MCF 10A (cell line): ENCODE data around the gene MYH16. TPM values are rescaled to one million over a fixed set of nuclear protein-coding genes. Genes with fewer than 3 reads are reported as not detected.

Experiments
- BruUV-seq: library from RNA; stranded (reverse); fragments of 400-500 nt; replicated peaks from 2 replicates; lab custom pipeline; 2021; lab: Mats Ljungman, UMichigan
- CTCF ChIA-PET: fragments of 300-600 bp; sonication (Branson Sonifier 250); formaldehyde crosslinking; extraction: SDS; loops from one replicate; lab custom pipeline; 2021; ENCODE audit warnings: antibody characterized with exemption, inconsistent platforms; lab: Yijun Ruan, JAX
- POLR2A ChIA-PET: fragments of 300-600, 350-650 bp; sonication (Branson Sonifier 250); formaldehyde crosslinking; extraction: SDS; loops from one replicate; lab custom pipeline; 2020; ENCODE audit warnings: antibody characterized with exemption, inconsistent platforms; lab: Yijun Ruan, JAX
- DNase-seq: peaks from one replicate; pipeline ENCODE4 v3.0.0-alpha.2; 2018; ENCODE audit not compliant: unreplicated experiment
- H3K27ac Mint-ChIP-seq: one replicate; pipeline ENCODE4 v1.8.0; 2022; ENCODE audit warnings: mild to moderate bottlenecking, low read depth, mixed read lengths; ENCODE audit not compliant: unreplicated experiment
- H3K27me3 Mint-ChIP-seq: one replicate; pipeline ENCODE4 v1.8.0; 2022; ENCODE audit warnings: mixed read lengths; ENCODE audit not compliant: insufficient read depth, unreplicated experiment
- H3K36me3 Mint-ChIP-seq: one replicate; pipeline ENCODE4 v1.8.0; 2022; ENCODE audit warnings: mild to moderate bottlenecking, moderate library complexity, mixed read lengths; ENCODE audit not compliant: insufficient read depth, unreplicated experiment
- H3K4me1 Mint-ChIP-seq: one replicate; pipeline ENCODE4 v1.8.0; 2022; ENCODE audit warnings: mixed read lengths; ENCODE audit not compliant: insufficient read depth, unreplicated experiment
- H3K4me3 Mint-ChIP-seq: one replicate; pipeline ENCODE4 v1.8.0; 2022; ENCODE audit warnings: mild to moderate bottlenecking, moderate library complexity, mixed read lengths; ENCODE audit not compliant: unreplicated experiment
- H3K9me3 Mint-ChIP-seq: one replicate; pipeline ENCODE4 v1.8.0; 2022; ENCODE audit warnings: mixed read lengths; ENCODE audit not compliant: unreplicated experiment
- CTCF ChIP-seq: fragments of 200-600 bp; IDR thresholded peaks from one replicate; pipeline ENCODE4 v1.8.0; 2022; ENCODE audit warnings: antibody characterized with exemption, mild to moderate bottlenecking; ENCODE audit not compliant: unreplicated experiment
- intact Hi-C: fragments of 100-400 bp; cut with micrococcal nuclease; formaldehyde crosslinking; loops from 2 replicates; pipeline ENCODE4 v1.14.1; 2022
- total RNA-seq: library from RNA; stranded (reverse); gene quantifications from 2 replicates; pipeline ENCODE4 v1.2.3, GENCODE V29; 2022

The MYH16 gene
- total RNA-seq, 1 experiment from 2014 or later = 0.33 TPM

DNA sequence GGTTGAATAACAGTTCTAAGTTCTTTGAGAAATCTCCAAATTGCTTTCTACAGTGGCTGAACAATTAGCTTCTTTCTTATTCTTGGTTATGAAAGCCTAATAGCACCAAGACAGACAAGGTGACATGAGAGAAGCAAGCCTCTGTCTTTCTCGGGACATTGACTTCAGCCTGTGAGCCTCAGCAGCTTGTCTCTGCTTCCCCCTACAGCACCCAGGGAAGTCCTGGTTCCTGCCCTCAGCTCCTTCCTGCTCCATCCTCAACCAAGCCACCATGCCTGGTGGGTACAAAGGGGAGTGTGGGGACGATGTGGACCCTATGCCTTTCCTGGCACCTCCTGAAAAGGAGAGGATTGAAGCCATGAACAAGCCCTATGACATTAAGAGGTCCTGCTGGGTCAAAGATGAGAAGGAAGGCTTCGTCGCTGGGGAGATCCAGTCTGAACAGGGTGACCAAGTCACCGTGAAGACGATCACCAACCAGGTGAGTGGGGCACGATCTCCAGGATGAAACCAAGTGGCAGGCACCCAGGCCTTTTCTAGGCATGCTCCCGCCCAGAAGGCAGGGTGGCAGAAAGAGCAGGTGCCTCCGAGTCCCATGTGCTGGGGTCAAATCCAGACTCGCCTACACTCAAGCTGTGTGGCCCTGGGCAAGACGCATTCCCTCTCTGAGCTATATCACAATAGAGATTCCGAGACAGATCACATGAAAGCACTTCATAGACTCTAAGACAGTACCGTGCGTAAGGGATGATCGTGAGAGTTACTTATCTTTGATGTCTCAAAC lies 33.9 kb upstream of the MYH16 start:
- Mint-ChIP-seq H3K4me3 (no peak overlapping the region), H3K4me1 (no peaks in the 10 kb centered on the region), H3K27me3 (no peaks in the 10 kb centered on the region), H3K9me3 (no peaks in the 10 kb centered on the region), H3K36me3 (no peaks in the 10 kb centered on the region), H3K27ac (no peak overlapping the region)
- BruUV-seq = no TSS peak
- POLR2A ChIA-PET = no interaction called here
- CTCF ChIA-PET = interaction anchor here (0.5 kb wide), 1 partner anchor 115 kb away, joined by 3 read pairs; no protein-coding TSS in a partner anchor
- intact Hi-C loops = no loop called here
- DNase-seq = no peak
- TF ChIP-seq CTCF = no peak

DNA sequence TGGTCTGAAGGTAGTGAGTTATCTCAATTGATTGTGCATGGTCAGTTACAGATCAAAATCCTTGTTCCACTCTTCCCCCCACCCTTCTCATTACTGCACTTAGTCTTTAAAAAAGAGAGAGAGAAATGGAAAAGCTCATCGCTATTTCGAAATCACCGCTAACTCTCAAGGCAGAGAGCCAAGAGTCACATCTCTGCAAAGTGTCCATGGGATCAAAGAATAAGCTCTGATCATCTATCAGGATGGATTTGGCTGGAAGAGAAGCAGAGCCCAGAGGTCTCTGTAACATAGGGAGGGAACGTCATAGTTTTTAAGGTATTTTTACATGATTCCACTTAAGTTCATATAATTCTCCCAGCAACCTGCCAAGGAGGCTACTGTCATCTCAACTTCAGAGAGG lies 30.0 kb upstream of the MYH16 start:
- no peak overlapping the region for H3K4me3 Mint-ChIP-seq
- H3K36me3 Mint-ChIP-seq = no peaks in the 10 kb centered on the region
- ChIA-PET POLR2A (interaction anchor here (0.7 to 1.1 kb wide), 2 partner anchors 81 to 95 kb away, joined by 3 read pairs; no protein-coding TSS in a partner anchor), CTCF (no interaction called here)
- intact Hi-C loops = no loop called here
- H3K9me3 Mint-ChIP-seq = no peaks in the 10 kb centered on the region
- no peaks in the 10 kb centered on the region for H3K4me1 Mint-ChIP-seq
- TF ChIP-seq CTCF = no peak
- H3K27me3 Mint-ChIP-seq = no peaks in the 10 kb centered on the region
- no peak overlapping the region for H3K27ac Mint-ChIP-seq
- no peak for DNase-seq
- no TSS peak for BruUV-seq

- no peaks in the 10 kb centered on the region for H3K27me3 Mint-ChIP-seq
- no peak overlapping the region for H3K4me3 Mint-ChIP-seq
- no peak overlapping the region for H3K27ac Mint-ChIP-seq
- no peaks in the 10 kb centered on the region for H3K9me3 Mint-ChIP-seq
- no peaks in the 10 kb centered on the region for H3K36me3 Mint-ChIP-seq
- DNase-seq = no peak
- ChIA-PET POLR2A (interaction anchor here (0.6 kb wide), 1 partner anchor 207 kb away, joined by 3 read pairs; no protein-coding TSS in a partner anchor), CTCF (interaction anchor here (0.5 kb wide), 1 partner anchor 362 kb away, joined by 3 read pairs; no protein-coding TSS in a partner anchor)
- no peaks in the 10 kb centered on the region for H3K4me1 Mint-ChIP-seq
- BruUV-seq = no TSS peak
- intact Hi-C loops = no loop called here
- TF ChIP-seq CTCF = no peak
Measured at GRCh38 chr7:99243751-99244337, 28.8 kb upstream of the MYH16 start.

DNA sequence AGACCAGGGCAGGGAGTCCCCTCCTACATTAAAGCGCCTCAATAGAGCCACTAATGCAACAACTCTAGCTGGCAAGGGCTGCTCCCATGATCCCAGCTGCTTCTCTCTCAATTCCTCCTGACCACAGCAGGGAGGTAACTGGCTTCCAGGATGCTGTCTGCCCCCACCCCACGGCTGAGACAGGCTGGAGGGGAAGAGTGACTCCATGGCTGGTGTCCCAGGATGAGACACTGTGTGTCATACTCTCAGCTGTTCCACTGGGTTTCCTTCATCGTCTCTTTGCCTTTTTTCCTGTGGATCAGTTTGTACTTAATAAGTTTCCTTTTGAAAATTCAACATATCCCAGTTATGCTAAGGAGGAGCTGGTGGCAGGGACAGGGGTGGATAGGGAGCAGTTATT lies 27.7 kb upstream of the MYH16 start:
- ChIA-PET CTCF (interaction anchor here (1.0 kb wide), 1 partner anchor 13 kb away, joined by 3 read pairs; no protein-coding TSS in a partner anchor), POLR2A (no interaction called here)
- Mint-ChIP-seq H3K27me3 (no peaks in the 10 kb centered on the region), H3K4me3 (no peak overlapping the region), H3K4me1 (no peaks in the 10 kb centered on the region), H3K27ac (no peak overlapping the region), H3K9me3 (no peaks in the 10 kb centered on the region), H3K36me3 (no peaks in the 10 kb centered on the region)
- intact Hi-C loops = no loop called here
- DNase-seq = peak; percentile 9
- TF ChIP-seq CTCF = no peak
- BruUV-seq = no TSS peak
